HEK293 (cell line): ENCODE data around the gene NRP1.

Experiments used
- CTCF ChIA-PET: fragments of 350-600 bp; formaldehyde crosslinking; extraction: SDS; loops from one replicate; lab custom pipeline; 2021; ENCODE audit warnings: antibody characterized with exemption; lab: Yijun Ruan, JAX
- POLR2A ChIA-PET: fragments of 300-600 bp; formaldehyde crosslinking; extraction: SDS; loops from one replicate; lab custom pipeline; 2020; ENCODE audit warnings: antibody characterized with exemption, inconsistent platforms; lab: Yijun Ruan, JAX
- H3K27ac ChIP-seq: fragments of 200-500 bp; sonication (Bioruptor generic); 2 replicates; pipeline ENCODE4 v1.5.1; 2014; ENCODE audit warnings: low read depth, low read length, control low read depth, inconsistent platforms; ENCODE audit errors: extremely low read depth
- H3K36me3 ChIP-seq, 2 experiments: fragments of 200-500 bp in 1 of 2; sonication (Bioruptor generic) in 1 of 2; 1 replicate in 1 of 2; 2 replicates in 1 of 2; pipeline ENCODE4 v1.5.1; 2014 to 2017; ENCODE audit warnings: inconsistent platforms in 2 of 2, low read length in 2 of 2; ENCODE audit not compliant: control insufficient read depth in 2 of 2, insufficient read depth in 1 of 2
- H3K4me1 ChIP-seq: fragments of 200-500 bp; sonication (Bioruptor generic); 2 replicates; pipeline ENCODE4 v1.5.1; 2014; ENCODE audit warnings: mild to moderate bottlenecking, low read length, inconsistent platforms; ENCODE audit not compliant: control insufficient read depth, insufficient read depth
- H3K4me3 ChIP-seq: 2 replicates; pipeline ENCODE4 v1.5.1; 2011; ENCODE audit warnings: low read depth, mild to moderate bottlenecking, control low read depth, low read length, moderate library complexity
- H3K9me3 ChIP-seq: fragments of 200-500 bp; sonication (Bioruptor generic); 2 replicates; pipeline ENCODE4 v1.5.1; 2014; ENCODE audit warnings: low read depth, low read length, inconsistent platforms; ENCODE audit not compliant: control insufficient read depth, insufficient read depth
- HOXC10 ChIP-seq: sonication (generic); formaldehyde crosslinking; IDR thresholded peaks from 2 replicates; pipeline ENCODE4 v1.8.1; 2023; ENCODE audit warnings: mild to moderate bottlenecking, missing genetic modification reagents
- HOXD13 ChIP-seq: sonication (generic); formaldehyde crosslinking; IDR thresholded peaks from 2 replicates; pipeline ENCODE4 v1.8.0; 2022; ENCODE audit warnings: missing genetic modification reagents, borderline replicate concordance
- MZF1 ChIP-seq: fragments of 450-650 bp; formaldehyde crosslinking; IDR thresholded peaks from 2 replicates; pipeline ENCODE4 v1.5.1; 2017; ENCODE audit warnings: missing biosample characterization, missing genetic modification characterization, borderline replicate concordance
- TRIM28 ChIP-seq: IDR thresholded peaks from 2 replicates; pipeline ENCODE4 v1.6.1; 2011; ENCODE audit warnings: low read length, control low read depth, borderline replicate concordance
- ZBTB20 ChIP-seq: fragments of 450-650 bp; formaldehyde crosslinking; IDR thresholded peaks from 2 replicates; pipeline ENCODE4 v1.5.1; 2016; ENCODE audit warnings: missing biosample characterization, missing genetic modification characterization
- ZFP41 ChIP-seq: fragments of 450-650 bp; formaldehyde crosslinking; IDR thresholded peaks from 2 replicates; pipeline ENCODE4 v1.5.1; 2016; ENCODE audit warnings: missing biosample characterization, missing genetic modification characterization, borderline replicate concordance
- ZNF114 ChIP-seq: fragments of 450-650 bp; formaldehyde crosslinking; IDR thresholded peaks from 2 replicates; pipeline ENCODE4 v1.5.0; 2017; ENCODE audit warnings: missing biosample characterization, missing genetic modification characterization
- ZNF138 ChIP-seq: fragments of 450-650 bp; formaldehyde crosslinking; IDR thresholded peaks from 2 replicates; pipeline ENCODE4 v1.5.1; 2016; ENCODE audit warnings: missing biosample characterization, missing genetic modification characterization, borderline replicate concordance
- ZNF16 ChIP-seq: fragments of 450-650 bp; formaldehyde crosslinking; IDR thresholded peaks from 2 replicates; pipeline ENCODE4 v1.5.1; 2016; ENCODE audit warnings: low read depth, missing biosample characterization, missing genetic modification characterization
- ZNF211 ChIP-seq: fragments of 450-650 bp; formaldehyde crosslinking; IDR thresholded peaks from 2 replicates; pipeline ENCODE4 v1.5.1; 2016; ENCODE audit warnings: low read depth, missing biosample characterization, missing genetic modification characterization
- ZNF311 ChIP-seq: fragments of 450-650 bp; formaldehyde crosslinking; IDR thresholded peaks from 2 replicates; pipeline ENCODE4 v1.5.1; 2017; ENCODE audit warnings: missing biosample characterization, missing genetic modification characterization, borderline replicate concordance
- ZNF426 ChIP-seq: fragments of 450-650 bp; formaldehyde crosslinking; IDR thresholded peaks from 2 replicates; pipeline ENCODE4 v1.5.1; 2017; ENCODE audit warnings: missing biosample characterization, missing genetic modification characterization, mild to moderate bottlenecking, inconsistent platforms, moderate library complexity
- ZNF473 ChIP-seq: fragments of 450-650 bp; formaldehyde crosslinking; IDR thresholded peaks from 2 replicates; pipeline ENCODE4 v1.5.1; 2017; ENCODE audit warnings: missing biosample characterization, missing genetic modification characterization
- ZNF660 ChIP-seq: fragments of 450-650 bp; IDR thresholded peaks from 2 replicates; pipeline ENCODE4 v1.5.1; 2018; ENCODE audit warnings: missing biosample characterization, mild to moderate bottlenecking, missing genetic modification characterization
- ZNF747 ChIP-seq: fragments of 450-650 bp; formaldehyde crosslinking; IDR thresholded peaks from 2 replicates; pipeline ENCODE4 v1.5.1; 2016; ENCODE audit warnings: missing biosample characterization, missing genetic modification characterization
- ZNF785 ChIP-seq: fragments of 450-650 bp; formaldehyde crosslinking; IDR thresholded peaks from 2 replicates; pipeline ENCODE4 v1.5.1; 2016; ENCODE audit warnings: missing biosample characterization, missing genetic modification characterization
- ZXDB ChIP-seq: fragments of 450-650 bp; formaldehyde crosslinking; IDR thresholded peaks from 2 replicates; pipeline ENCODE4 v1.5.1; 2016; ENCODE audit warnings: missing biosample characterization, missing genetic modification characterization
- TF ChIP-seq, protein P1 (sequence below): fragments of 450-650 bp; formaldehyde crosslinking; IDR thresholded peaks from 2 replicates; pipeline ENCODE4 v1.5.1; 2016; ENCODE audit warnings: missing biosample characterization, missing genetic modification characterization
- TF ChIP-seq, protein P2 (sequence below): fragments of 450-650 bp; formaldehyde crosslinking; IDR thresholded peaks from 2 replicates; pipeline ENCODE4 v1.5.1; 2016; ENCODE audit warnings: missing biosample characterization, missing genetic modification characterization
- TF ChIP-seq, protein P3 (sequence below): fragments of 450-650 bp; formaldehyde crosslinking; IDR thresholded peaks from 2 replicates; pipeline ENCODE4 v1.5.1; 2016; ENCODE audit warnings: missing biosample characterization, missing genetic modification characterization
- TF ChIP-seq, protein P4 (sequence below): fragments of 450-650 bp; formaldehyde crosslinking; IDR thresholded peaks from 2 replicates; pipeline ENCODE4 v1.5.1; 2016; ENCODE audit warnings: missing biosample characterization, missing genetic modification characterization

NRP1 gene

DNA sequence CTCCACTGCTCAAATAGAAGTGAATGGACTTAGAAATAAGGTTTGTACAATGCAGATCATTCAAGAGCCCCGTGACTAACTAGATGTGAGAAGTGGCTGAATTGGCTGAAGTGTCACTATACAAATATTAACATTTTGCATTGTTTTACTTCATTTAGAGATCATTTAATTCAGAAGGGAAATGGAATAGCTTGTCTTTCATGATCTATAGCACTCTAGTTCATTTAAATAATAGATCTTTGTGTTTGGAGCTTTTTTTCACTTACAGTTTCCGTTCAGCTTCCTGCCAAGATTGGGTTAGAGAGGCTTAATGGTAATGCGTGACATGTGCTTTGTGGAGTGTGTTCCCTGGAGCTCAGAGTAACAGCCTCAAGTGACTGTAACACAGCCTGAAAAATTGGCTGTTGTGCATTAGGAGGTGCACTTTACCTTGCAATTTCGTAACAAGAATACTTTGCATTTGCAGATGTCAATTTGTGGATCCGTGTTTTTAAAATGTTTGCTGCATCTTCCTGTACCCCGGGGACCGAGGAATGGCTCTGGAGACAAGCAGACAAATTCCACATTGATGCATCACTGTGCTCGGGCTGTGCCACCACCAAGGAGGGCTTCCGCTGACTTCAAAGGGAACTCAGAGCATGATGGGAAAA lies 170.3 kb downstream of the NRP1 start:
- TF ChIP-seq TRIM28 (no peak), ZNF426 (no peak), ZNF16 (tag by site-specific recombination) (no peak), ZBTB20 (no peak), HOXD13 (CRISPR knock-in tag) (no peak)
- TF ChIP-seq, protein P1, sequence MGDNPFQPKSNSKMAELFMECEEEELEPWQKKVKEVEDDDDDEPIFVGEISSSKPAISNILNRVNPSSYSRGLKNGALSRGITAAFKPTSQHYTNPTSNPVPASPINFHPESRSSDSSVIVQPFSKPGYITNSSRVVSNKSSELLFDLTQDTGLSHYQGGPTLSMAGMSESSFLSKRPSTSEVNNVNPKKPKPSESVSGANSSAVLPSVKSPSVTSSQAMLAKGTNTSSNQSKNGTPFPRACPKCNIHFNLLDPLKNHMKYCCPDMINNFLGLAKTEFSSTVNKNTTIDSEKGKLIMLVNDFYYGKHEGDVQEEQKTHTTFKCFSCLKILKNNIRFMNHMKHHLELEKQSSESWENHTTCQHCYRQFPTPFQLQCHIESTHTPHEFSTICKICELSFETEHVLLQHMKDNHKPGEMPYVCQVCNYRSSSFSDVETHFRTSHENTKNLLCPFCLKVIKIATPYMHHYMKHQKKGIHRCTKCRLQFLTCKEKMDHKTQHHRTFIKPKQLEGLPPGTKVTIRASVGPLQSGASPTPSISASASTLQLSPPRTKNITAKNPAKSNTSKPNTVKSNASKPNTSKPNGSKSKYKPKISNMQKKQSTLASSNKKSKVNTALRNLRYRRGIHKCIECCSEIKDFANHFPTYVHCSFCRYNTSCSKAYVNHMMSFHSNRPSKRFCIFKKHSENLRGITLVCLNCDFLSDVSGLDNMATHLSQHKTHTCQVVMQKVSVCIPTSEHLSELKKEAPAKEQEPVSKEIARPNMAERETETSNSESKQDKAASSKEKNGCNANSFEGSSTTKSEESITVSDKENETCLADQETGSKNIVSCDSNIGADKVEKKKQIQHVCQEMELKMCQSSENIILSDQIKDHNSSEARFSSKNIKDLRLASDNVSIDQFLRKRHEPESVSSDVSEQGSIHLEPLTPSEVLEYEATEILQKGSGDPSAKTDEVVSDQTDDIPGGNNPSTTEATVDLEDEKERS (tag by site-specific recombination) = no peak
- TF ChIP-seq, protein P2, sequence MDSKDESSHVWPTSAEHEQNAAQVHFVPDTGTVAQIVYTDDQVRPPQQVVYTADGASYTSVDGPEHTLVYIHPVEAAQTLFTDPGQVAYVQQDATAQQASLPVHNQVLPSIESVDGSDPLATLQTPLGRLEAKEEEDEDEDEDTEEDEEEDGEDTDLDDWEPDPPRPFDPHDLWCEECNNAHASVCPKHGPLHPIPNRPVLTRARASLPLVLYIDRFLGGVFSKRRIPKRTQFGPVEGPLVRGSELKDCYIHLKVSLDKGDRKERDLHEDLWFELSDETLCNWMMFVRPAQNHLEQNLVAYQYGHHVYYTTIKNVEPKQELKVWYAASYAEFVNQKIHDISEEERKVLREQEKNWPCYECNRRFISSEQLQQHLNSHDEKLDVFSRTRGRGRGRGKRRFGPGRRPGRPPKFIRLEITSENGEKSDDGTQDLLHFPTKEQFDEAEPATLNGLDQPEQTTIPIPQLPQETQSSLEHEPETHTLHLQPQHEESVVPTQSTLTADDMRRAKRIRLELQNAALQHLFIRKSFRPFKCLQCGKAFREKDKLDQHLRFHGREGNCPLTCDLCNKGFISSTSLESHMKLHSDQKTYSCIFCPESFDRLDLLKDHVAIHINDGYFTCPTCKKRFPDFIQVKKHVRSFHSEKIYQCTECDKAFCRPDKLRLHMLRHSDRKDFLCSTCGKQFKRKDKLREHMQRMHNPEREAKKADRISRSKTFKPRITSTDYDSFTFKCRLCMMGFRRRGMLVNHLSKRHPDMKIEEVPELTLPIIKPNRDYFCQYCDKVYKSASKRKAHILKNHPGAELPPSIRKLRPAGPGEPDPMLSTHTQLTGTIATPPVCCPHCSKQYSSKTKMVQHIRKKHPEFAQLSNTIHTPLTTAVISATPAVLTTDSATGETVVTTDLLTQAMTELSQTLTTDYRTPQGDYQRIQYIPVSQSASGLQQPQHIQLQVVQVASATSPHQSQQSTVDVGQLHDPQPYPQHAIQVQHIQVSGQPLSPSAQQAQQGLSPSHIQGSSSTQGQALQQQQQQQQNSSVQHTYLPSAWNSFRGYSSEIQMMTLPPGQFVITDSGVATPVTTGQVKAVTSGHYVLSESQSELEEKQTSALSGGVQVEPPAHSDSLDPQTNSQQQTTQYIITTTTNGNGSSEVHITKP (tag by site-specific recombination) = no peak
- no peak overlapping the region for H3K27ac ChIP-seq
- POLR2A ChIA-PET = no interaction called here
- CTCF ChIA-PET = interaction anchor here (1.6 kb wide), 1 partner anchor 9 kb away, joined by 5 read pairs; no protein-coding TSS in a partner anchor
- H3K36me3 ChIP-seq = no peaks in the 10 kb centered on the region
- no peak overlapping the region for H3K4me3 ChIP-seq
- no peaks in the 10 kb centered on the region for H3K9me3 ChIP-seq
- H3K4me1 ChIP-seq = no peaks in the 10 kb centered on the region

DNA sequence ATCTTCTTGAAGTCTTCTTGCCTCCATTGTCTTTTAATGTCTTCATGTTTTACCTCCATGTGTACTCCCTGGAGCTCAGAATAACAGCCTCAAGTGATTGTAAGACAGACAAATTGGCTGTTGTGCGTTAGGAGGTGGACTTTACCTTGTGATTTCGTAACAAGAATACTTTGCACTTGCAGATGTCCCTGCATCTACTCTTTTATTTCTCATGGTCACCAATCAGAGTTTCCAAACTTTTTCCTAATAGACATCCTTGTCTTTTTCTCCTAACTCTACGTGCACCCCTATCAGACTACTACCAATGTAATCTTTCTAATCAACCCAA lies 172.3 kb downstream of the NRP1 start:
- ChIA-PET POLR2A (no interaction called here), CTCF (no interaction called here)
- no peak for TF ChIP-seq ZNF660 (tag by site-specific recombination)
- no peak overlapping the region for H3K27ac ChIP-seq
- H3K4me3 ChIP-seq = no peak overlapping the region
- no peaks in the 10 kb centered on the region for H3K4me1 ChIP-seq
- H3K9me3 ChIP-seq = no peaks in the 10 kb centered on the region
- H3K36me3 ChIP-seq = no peaks in the 10 kb centered on the region

DNA sequence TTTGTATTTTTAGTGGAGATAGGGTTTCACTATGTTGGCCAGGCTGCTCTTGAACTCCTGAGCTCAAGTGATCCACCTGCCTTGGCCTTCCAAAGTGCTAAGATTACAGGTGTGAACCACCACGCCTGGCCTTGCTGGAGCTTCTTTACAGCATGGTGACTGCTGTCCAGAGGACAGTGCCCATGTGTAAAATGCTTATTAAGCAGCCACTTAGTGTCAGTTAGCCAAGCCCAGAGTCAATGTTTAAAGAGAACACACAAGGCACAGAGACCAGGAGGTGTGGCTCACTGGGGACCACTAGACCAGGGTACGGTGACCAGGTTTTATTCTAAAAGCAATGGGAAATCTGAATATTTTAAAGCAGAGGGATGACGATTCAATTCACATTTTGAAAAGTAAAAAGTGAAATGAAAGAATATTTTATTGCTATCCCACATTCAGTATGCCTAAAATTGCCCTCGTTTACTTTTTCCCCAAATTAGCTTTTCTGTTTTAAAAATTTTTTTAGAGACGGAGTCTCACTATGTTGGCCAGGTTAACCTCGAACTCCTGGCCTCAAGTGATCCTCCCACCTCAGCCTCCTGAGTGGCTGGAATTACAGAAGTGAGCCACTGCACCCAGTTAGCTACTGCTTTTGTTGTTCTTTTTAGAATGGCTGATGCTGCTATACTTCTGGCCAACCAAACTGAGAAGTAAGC lies 172.8 kb downstream of the NRP1 start:
- H3K9me3 ChIP-seq = no peaks in the 10 kb centered on the region
- no peak overlapping the region for H3K27ac ChIP-seq
- no peaks in the 10 kb centered on the region for H3K4me1 ChIP-seq
- POLR2A ChIA-PET = no interaction called here
- no peak overlapping the region for H3K4me3 ChIP-seq
- H3K36me3 ChIP-seq = no peaks in the 10 kb centered on the region
- TF ChIP-seq ZNF211 (tag by site-specific recombination) (no peak), HOXC10 (CRISPR knock-in tag) (no peak), ZFP41 (tag by site-specific recombination) (no peak), MZF1 (tag by site-specific recombination) (no peak), ZNF785 (tag by site-specific recombination) (no peak), ZNF114 (tag by site-specific recombination) (no peak), ZNF473 (no peak), ZNF311 (tag by site-specific recombination) (no peak), ZXDB (tag by site-specific recombination) (no peak), ZNF747 (no peak), ZNF138 (tag by site-specific recombination) (no peak)
- TF ChIP-seq, protein P3, sequence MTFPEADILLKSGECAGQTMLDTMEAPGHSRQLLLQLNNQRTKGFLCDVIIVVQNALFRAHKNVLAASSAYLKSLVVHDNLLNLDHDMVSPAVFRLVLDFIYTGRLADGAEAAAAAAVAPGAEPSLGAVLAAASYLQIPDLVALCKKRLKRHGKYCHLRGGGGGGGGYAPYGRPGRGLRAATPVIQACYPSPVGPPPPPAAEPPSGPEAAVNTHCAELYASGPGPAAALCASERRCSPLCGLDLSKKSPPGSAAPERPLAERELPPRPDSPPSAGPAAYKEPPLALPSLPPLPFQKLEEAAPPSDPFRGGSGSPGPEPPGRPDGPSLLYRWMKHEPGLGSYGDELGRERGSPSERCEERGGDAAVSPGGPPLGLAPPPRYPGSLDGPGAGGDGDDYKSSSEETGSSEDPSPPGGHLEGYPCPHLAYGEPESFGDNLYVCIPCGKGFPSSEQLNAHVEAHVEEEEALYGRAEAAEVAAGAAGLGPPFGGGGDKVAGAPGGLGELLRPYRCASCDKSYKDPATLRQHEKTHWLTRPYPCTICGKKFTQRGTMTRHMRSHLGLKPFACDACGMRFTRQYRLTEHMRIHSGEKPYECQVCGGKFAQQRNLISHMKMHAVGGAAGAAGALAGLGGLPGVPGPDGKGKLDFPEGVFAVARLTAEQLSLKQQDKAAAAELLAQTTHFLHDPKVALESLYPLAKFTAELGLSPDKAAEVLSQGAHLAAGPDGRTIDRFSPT = no peak
- TF ChIP-seq, protein P4, sequence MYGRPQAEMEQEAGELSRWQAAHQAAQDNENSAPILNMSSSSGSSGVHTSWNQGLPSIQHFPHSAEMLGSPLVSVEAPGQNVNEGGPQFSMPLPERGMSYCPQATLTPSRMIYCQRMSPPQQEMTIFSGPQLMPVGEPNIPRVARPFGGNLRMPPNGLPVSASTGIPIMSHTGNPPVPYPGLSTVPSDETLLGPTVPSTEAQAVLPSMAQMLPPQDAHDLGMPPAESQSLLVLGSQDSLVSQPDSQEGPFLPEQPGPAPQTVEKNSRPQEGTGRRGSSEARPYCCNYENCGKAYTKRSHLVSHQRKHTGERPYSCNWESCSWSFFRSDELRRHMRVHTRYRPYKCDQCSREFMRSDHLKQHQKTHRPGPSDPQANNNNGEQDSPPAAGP = no peak
- TF ChIP-seq, all 188 proteins: peak for 0
- CTCF ChIA-PET = interaction anchor here (1.7 kb wide), 1 partner anchor 14 kb away, joined by 4 read pairs; no protein-coding TSS in a partner anchor
